Kidney (tissue), 14 donors: Measurements from ENCODE around the gene TMPRSS11F. TPM values are rescaled to one million over a fixed set of nuclear protein-coding genes. Genes with fewer than 3 reads are reported as not detected.

Experiments
- DNase-seq, 5 donors: peaks; one replicate each; pipeline ENCODE4 v3.0.0-alpha.2; 2013 to 2020
- FAIRE-seq: peaks from 2 replicates; lab custom pipeline; 2012; peaks lifted over from hg19 to GRCh38; lab: Jason Lieb, UNC
- H3K27ac ChIP-seq, 2 donors: one replicate each; pipeline ENCODE4 v1.7.0; 2013; ENCODE audit warnings: low read depth in 2 of 2, low read length in 2 of 2, inconsistent platforms in 1 of 2
- H3K27me3 ChIP-seq: one replicate; pipeline ENCODE4 v1.7.1; 2013; ENCODE audit warnings: low read length, inconsistent platforms; ENCODE audit not compliant: control insufficient read depth, insufficient read depth
- H3K36me3 ChIP-seq, 3 donors: one replicate each; pipeline versions ENCODE4 v1.7.0 to v1.7.1; 2013; ENCODE audit warnings: low read length in 3 of 3, control low read depth in 1 of 3, inconsistent platforms in 1 of 3; ENCODE audit not compliant: insufficient read depth in 3 of 3, control insufficient read depth in 2 of 3
- H3K4me1 ChIP-seq, 3 donors: one replicate each; pipeline versions ENCODE4 v1.7.0 to v1.7.1; 2013; ENCODE audit warnings: low read length in 3 of 3, inconsistent platforms in 1 of 3, low read depth in 1 of 3; ENCODE audit not compliant: control insufficient read depth in 2 of 3, insufficient read depth in 2 of 3
- H3K4me3 ChIP-seq, 3 donors: one replicate each; pipeline versions ENCODE4 v1.7.0 to v1.8.1; 2013; ENCODE audit warnings: low read length in 3 of 3, control low read depth in 1 of 3, inconsistent platforms in 1 of 3
- H3K9ac ChIP-seq, 3 donors: one replicate each; pipeline versions ENCODE4 v1.7.0 to v1.7.1; 2013; ENCODE audit warnings: low read length in 3 of 3, control low read depth in 1 of 3, inconsistent platforms in 1 of 3
- H3K9me3 ChIP-seq, 3 donors: one replicate each; pipeline versions ENCODE4 v1.7.0 to v1.7.1; 2013; ENCODE audit warnings: low read length in 3 of 3, control low read depth in 1 of 3, inconsistent platforms in 1 of 3; ENCODE audit not compliant: control insufficient read depth in 2 of 3, insufficient read depth in 1 of 3
- CTCF ChIP-seq: IDR thresholded peaks from 3 replicates; pipeline ENCODE4 v1.5.1; 2012; ENCODE audit warnings: mild to moderate bottlenecking, moderate library complexity, borderline replicate concordance; ENCODE audit not compliant: insufficient read depth; ENCODE audit errors: extremely low read depth
- intact Hi-C: fragments of 100-400 bp; cut with DNase I; formaldehyde crosslinking; loops from one replicate; pipeline ENCODE4 v1.11.1; 2022
- polyA plus RNA-seq: library from polyadenylated mRNA; stranded (reverse); fragments of 350-450 nt; fragmentation: Illumina TruSeq; extraction: RNeasy Lipid Tissue Mini Kit (QIAGEN cat#74804); gene quantifications from one replicate; pipeline ENCODE4 v1.2.3, GENCODE V29; 2014; ENCODE audit warnings: low read depth, low replicate concordance; ENCODE audit not compliant: insufficient read depth
- total RNA-seq: library from RNA; stranded (reverse); fragmentation: NEBNext Ultra II Directional; extraction: Animal tissue kit (Norgen Biotek cat#: 25700); gene quantifications from one replicate; pipeline ENCODE4 v1.2.1, GENCODE V29; 2021
- donor health status: control.
- donor health status: control.
- donor health status: control.
- donor health status: control.
- donor health status: control.
- donor health status: DM: yes; HTN: yes; CAD: no.
- donor health status: Normal renal cell carcinoma (clear cell type).

Gene TMPRSS11F
- total and polyA plus RNA-seq, 2 donors from 2014 or later: not detected

DNA sequence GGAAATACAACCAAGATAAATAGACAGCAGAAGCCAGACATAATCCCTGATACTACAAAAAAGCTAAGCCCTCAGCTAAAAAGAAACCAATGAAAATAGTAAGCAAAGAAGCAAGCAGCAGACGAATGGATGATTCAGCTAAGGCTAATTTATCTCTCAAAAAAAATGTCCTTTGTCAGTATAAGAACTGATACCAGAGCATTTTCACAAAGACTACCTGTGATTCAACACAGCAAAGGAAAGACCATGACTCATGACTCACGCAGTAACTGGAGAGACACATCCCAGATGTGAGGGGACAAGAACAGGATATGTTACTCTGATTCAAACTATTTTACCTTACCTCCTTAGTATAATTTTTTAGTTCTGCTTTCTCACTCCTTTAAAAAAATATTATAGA is 22.7 kb upstream of the TMPRSS11F start:
- Histone ChIP-seq H3K9ac (no peak overlapping the region), H3K4me1 (no peaks in the 10 kb centered on the region), H3K36me3 (no peaks in the 10 kb centered on the region), H3K27ac (no peak overlapping the region), H3K9me3 (no peaks in the 10 kb centered on the region), H3K4me3 (no peak overlapping the region), H3K27me3 (no peaks in the 10 kb centered on the region)
- FAIRE-seq (no peak), DNase-seq (no peak)
- TF ChIP-seq CTCF: no peak
- intact Hi-C loops: no loop called here

DNA sequence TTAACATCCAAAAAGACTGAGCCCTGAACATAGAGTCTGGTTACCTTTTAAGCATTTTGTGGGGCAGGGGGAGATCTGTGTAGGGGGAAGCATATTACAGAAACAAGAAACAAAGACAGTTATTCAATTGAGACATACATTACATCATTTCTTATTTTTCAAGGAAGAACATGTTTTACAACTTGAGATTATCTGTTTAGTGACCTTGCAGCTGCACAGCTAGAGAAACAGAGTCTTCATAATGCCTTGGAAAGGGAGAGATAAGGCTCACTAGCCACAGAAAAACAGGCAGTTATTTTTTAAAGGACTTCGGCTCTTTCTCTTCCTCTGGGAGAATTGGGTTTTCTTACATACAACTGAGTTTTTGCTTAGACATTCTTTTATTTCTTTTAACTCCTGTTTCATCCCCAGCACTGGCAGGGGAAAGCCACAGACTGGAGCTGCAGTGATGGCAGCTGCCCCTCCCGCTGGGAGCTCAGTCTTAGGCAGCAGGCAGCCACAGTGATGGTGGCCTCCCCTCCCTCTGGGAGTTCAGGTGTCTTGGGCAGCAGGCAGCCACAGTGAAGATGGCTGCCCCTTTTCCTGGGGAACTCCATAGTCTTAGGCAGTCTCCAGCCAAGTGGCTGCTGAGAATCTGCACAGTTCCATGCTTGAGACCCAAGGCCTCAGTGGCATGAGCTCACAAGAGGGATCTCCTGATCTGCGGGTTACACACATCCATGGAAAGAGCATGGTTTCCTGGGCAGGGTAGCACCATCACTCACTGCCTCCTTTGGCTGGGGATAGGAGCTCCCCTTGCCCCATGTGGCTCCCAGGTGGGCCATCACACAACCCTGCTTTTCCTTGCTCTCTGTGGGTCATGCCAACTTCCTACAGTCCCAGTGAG is 19.4 kb upstream of the TMPRSS11F start:
- DNase-seq: no peak
- Histone ChIP-seq H3K9me3 (no peaks in the 10 kb centered on the region), H3K36me3 (no peaks in the 10 kb centered on the region), H3K4me1 (no peaks in the 10 kb centered on the region), H3K27me3 (no peaks in the 10 kb centered on the region), H3K9ac (no peak overlapping the region), H3K4me3 (no peak overlapping the region), H3K27ac (no peak overlapping the region)
- intact Hi-C loops: no loop called here
- FAIRE-seq: no peak
- TF ChIP-seq CTCF: no peak

DNA sequence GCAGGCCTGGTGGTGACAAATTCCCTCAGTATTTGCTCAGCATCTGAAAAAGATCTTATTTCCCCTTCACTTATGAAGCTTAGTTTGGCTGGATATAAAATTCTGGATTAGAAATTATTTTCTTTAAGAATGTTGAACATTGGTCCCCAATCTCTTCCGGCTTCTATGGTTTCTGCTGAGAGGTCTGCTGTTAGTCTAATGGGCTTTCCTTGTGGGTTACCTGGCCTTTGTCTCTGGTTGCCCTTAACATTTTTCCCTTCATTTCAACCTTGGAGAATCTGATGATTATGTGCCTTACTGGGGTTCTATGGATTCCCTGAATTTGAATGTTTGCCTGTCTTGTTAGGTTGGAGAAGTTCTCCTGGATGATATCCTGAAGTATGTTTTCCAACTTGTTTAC is 17.4 kb upstream of the TMPRSS11F start:
- H3K9me3 ChIP-seq: no peaks in the 10 kb centered on the region
- H3K9ac ChIP-seq: no peak overlapping the region
- intact Hi-C loops: no loop called here
- H3K4me1 ChIP-seq: no peaks in the 10 kb centered on the region
- no peak overlapping the region for H3K27ac ChIP-seq
- H3K4me3 ChIP-seq: no peak overlapping the region
- no peaks in the 10 kb centered on the region for H3K27me3 ChIP-seq
- H3K36me3 ChIP-seq: no peaks in the 10 kb centered on the region
- FAIRE-seq (no peak), DNase-seq (no peak)
- TF ChIP-seq CTCF: no peak
